ENCODE measurements around the gene DGKA.

Gene DGKA

GRCh38 chr12:55933169-55933798 is 2.3 kb downstream of the DGKA start:
- Histone ChIP-seq H3K4me3 (ENCODE audit: low read length) (no peak overlapping the region), H3K36me3 (ENCODE audit: control insufficient read depth, low read depth, low read length) (no peaks in the 10 kb centered on the region), H3K27me3 (ENCODE audit: control insufficient read depth, insufficient read depth, low read length) (peaks cover 37% of the 10 kb centered on the region), H3K27ac (ENCODE audit: low read length) (no peak overlapping the region), H3K9me3 (ENCODE audit: control insufficient read depth, low read depth, low read length) (no peaks in the 10 kb centered on the region), H3K9ac (ENCODE audit: low read length) (no peak overlapping the region), H3K4me1 (ENCODE audit: control insufficient read depth, low read depth, low read length) (peaks cover 11% of the 10 kb centered on the region)

- H3K27ac ChIP-seq (ENCODE audit: low read length) = no peak overlapping the region
- peaks cover 11% of the 10 kb centered on the region for H3K4me1 ChIP-seq (ENCODE audit: control insufficient read depth, low read depth, low read length)
- H3K9me3 ChIP-seq (ENCODE audit: control insufficient read depth, low read depth, low read length) = no peaks in the 10 kb centered on the region
- no peaks in the 10 kb centered on the region for H3K36me3 ChIP-seq (ENCODE audit: control insufficient read depth, low read depth, low read length)
- H3K9ac ChIP-seq (ENCODE audit: low read length) = no peak overlapping the region
- no peak overlapping the region for H3K4me3 ChIP-seq (ENCODE audit: low read length)
- peaks cover 37% of the 10 kb centered on the region for H3K27me3 ChIP-seq (ENCODE audit: control insufficient read depth, insufficient read depth, low read length)
Observed at GRCh38 chr12:55933799-55934742, 3.1 kb downstream of the DGKA start.

DNA sequence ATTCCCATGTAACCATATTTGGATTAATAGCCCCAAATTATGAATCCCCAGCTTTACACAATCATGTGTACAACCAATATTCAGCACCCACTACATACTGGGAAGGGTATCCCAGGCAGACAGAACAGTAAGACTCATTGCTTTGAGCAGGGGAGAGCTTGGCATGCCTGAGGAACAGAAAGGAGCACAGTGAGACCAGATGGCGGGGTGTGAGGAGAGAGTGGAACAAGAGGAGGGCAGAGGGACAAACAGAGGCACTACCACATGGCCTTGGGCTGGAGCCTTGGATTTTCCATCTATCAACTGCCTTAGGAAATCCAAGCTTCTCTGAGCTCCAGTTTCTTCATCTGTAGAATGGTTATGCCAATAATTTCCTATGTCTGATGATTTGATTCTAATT is 3.8 kb downstream of the DGKA start:
- Histone ChIP-seq H3K9me3 (ENCODE audit: control insufficient read depth, low read depth, low read length) (no peaks in the 10 kb centered on the region), H3K36me3 (ENCODE audit: control insufficient read depth, low read depth, low read length) (no peaks in the 10 kb centered on the region), H3K27me3 (ENCODE audit: control insufficient read depth, insufficient read depth, low read length) (peaks cover 37% of the 10 kb centered on the region), H3K27ac (ENCODE audit: low read length) (no peak overlapping the region), H3K4me3 (ENCODE audit: low read length) (no peak overlapping the region), H3K4me1 (ENCODE audit: control insufficient read depth, low read depth, low read length) (peaks cover 11% of the 10 kb centered on the region), H3K9ac (ENCODE audit: low read length) (no peak overlapping the region)

DNA sequence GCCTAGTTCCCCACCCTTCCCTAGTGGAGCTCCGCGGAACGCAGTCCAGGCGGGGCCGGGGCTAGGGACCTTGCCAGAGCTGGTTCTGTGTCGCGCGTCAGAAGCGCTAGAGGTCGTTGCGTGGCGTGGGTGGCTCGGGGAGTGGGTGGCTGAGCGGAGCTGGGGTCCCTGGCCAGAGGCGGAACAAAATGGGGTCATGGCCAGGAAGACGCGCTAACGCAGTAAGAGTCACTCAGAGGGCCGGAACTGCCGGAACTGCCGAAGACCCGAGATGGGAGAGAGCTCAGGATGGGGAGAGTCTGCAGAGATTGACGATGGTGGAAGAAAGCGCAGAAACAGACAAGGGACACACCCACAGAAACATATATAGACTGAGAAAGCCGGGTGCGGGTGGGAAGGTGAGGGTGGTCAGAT is 4.8 kb downstream of the DGKA start:
- H3K27ac ChIP-seq (ENCODE audit: low read length) = no peak overlapping the region
- no peak overlapping the region for H3K9ac ChIP-seq (ENCODE audit: low read length)
- peaks cover 37% of the 10 kb centered on the region for H3K27me3 ChIP-seq (ENCODE audit: control insufficient read depth, insufficient read depth, low read length)
- no peak overlapping the region for H3K4me3 ChIP-seq (ENCODE audit: low read length)
- H3K4me1 ChIP-seq (ENCODE audit: control insufficient read depth, low read depth, low read length) = peaks cover 8% of the 10 kb centered on the region
- no peaks in the 10 kb centered on the region for H3K36me3 ChIP-seq (ENCODE audit: control insufficient read depth, low read depth, low read length)
- no peaks in the 10 kb centered on the region for H3K9me3 ChIP-seq (ENCODE audit: control insufficient read depth, low read depth, low read length)

GRCh38 chr12:55937981-55938380 is 7.0 kb downstream of the DGKA start:
- H3K4me1 ChIP-seq (ENCODE audit: control insufficient read depth, low read depth, low read length) = no peaks in the 10 kb centered on the region
- peaks cover 19% of the 10 kb centered on the region for H3K27me3 ChIP-seq (ENCODE audit: control insufficient read depth, insufficient read depth, low read length)
- no peak overlapping the region for H3K4me3 ChIP-seq (ENCODE audit: low read length)
- no peaks in the 10 kb centered on the region for H3K9me3 ChIP-seq (ENCODE audit: control insufficient read depth, low read depth, low read length)
- H3K27ac ChIP-seq (ENCODE audit: low read length) = no peak overlapping the region
- no peaks in the 10 kb centered on the region for H3K36me3 ChIP-seq (ENCODE audit: control insufficient read depth, low read depth, low read length)
- H3K9ac ChIP-seq (ENCODE audit: low read length) = no peak overlapping the region

DNA sequence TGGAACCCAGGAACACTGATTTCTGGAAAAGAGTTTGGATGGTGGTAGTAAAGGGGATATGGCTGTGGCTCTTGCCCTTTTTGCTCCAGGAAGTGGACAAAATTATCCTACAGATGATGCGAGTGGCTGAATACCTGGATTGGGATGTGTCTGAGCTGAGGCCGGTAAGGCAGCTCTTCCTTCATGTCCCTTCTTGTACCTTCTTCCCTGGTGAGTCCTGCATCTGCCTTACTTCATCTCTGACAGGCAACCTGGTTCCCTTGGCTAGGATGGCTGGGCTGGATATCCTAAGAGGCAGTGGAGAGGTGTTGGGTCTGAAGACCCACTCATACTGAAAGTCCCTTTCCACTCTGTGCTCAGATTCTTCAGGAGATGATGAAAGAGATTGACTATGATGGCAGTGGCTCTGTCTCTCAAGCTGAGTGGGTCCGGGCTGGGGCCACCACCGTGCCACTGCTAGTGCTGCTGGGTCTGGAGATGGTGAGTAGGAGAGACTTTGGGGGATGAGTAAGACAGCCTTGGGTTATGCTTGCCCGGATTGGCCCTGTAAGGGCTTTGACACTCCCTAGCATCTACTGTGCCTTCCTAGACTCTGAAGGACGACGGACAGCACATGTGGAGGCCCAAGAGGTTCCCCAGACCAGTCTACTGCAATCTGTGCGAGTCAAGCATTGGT is 8.0 kb downstream of the DGKA start:
- Histone ChIP-seq H3K4me3 (ENCODE audit: low read length) (no peak overlapping the region), H3K9ac (ENCODE audit: low read length) (no peak overlapping the region), H3K4me1 (ENCODE audit: control insufficient read depth, low read depth, low read length) (no peaks in the 10 kb centered on the region), H3K27me3 (ENCODE audit: control insufficient read depth, insufficient read depth, low read length) (peaks cover 9% of the 10 kb centered on the region), H3K27ac (ENCODE audit: low read length) (no peak overlapping the region), H3K9me3 (ENCODE audit: control insufficient read depth, low read depth, low read length) (no peaks in the 10 kb centered on the region), H3K36me3 (ENCODE audit: control insufficient read depth, low read depth, low read length) (no peaks in the 10 kb centered on the region)

GRCh38 chr12:55940065-55940732 is 9.2 kb downstream of the DGKA start:
- Histone ChIP-seq H3K27me3 (ENCODE audit: control insufficient read depth, insufficient read depth, low read length) (no peaks in the 10 kb centered on the region), H3K4me3 (ENCODE audit: low read length) (no peak overlapping the region), H3K4me1 (ENCODE audit: control insufficient read depth, low read depth, low read length) (no peaks in the 10 kb centered on the region), H3K36me3 (ENCODE audit: control insufficient read depth, low read depth, low read length) (no peaks in the 10 kb centered on the region), H3K9ac (ENCODE audit: low read length) (no peak overlapping the region), H3K9me3 (ENCODE audit: control insufficient read depth, low read depth, low read length) (no peaks in the 10 kb centered on the region), H3K27ac (ENCODE audit: low read length) (no peak overlapping the region)

DNA sequence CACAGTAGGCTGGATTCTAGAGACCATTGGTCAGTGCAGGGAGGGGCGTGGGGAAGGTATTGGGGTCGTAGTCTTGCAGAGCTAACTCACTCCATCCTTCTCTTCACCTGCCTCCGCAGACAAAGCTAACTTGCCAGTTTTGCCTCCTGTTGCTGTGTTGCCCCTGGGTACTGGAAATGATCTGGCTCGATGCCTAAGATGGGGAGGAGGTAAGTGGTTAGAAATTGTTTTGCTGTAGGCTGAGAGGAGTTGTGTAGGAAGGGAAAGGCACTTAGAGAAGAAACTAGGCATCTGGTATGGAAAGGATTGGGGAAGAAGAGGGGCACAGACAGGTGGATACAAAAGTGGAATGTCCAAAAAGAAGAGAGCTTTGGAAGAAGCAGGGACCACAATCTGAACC is 11.1 kb downstream of the DGKA start:
- Histone ChIP-seq H3K27ac (ENCODE audit: low read length) (no peak overlapping the region), H3K27me3 (ENCODE audit: control insufficient read depth, insufficient read depth, low read length) (no peaks in the 10 kb centered on the region), H3K4me1 (ENCODE audit: control insufficient read depth, low read depth, low read length) (no peaks in the 10 kb centered on the region), H3K9ac (ENCODE audit: low read length) (no peak overlapping the region), H3K36me3 (ENCODE audit: control insufficient read depth, low read depth, low read length) (no peaks in the 10 kb centered on the region), H3K9me3 (ENCODE audit: control insufficient read depth, low read depth, low read length) (no peaks in the 10 kb centered on the region), H3K4me3 (ENCODE audit: low read length) (no peak overlapping the region)

DNA sequence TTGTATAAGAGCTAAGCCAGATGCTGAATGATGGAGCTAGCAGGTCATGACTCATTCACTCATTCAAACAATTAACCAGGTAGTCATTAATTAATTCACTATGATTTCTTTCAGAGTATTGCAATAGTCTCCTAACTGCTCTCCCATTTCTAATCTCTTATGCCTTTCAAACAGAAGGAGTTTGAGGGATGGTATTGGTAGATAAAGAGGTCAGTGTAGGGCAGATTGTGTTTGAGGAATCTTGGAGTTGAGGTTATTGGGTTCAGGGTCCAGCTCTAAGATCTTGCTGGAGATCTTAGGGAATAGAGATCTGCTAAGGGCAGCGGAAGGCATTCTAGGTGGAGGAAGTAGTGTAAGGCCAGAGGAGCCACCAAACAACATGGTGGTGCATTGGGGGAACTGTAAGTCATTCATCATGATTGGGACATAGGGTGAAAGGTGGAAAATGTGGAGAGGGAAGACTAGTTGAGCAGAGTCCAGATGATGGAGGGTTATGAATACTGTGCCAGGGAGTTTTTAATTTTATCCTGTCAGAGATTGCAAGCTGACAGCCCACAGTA is 11.7 kb downstream of the DGKA start:
- no peaks in the 10 kb centered on the region for H3K9me3 ChIP-seq (ENCODE audit: control insufficient read depth, low read depth, low read length)
- no peaks in the 10 kb centered on the region for H3K36me3 ChIP-seq (ENCODE audit: control insufficient read depth, low read depth, low read length)
- H3K27ac ChIP-seq (ENCODE audit: low read length) = no peak overlapping the region
- H3K4me1 ChIP-seq (ENCODE audit: control insufficient read depth, low read depth, low read length) = no peaks in the 10 kb centered on the region
- H3K9ac ChIP-seq (ENCODE audit: low read length) = no peak overlapping the region
- no peaks in the 10 kb centered on the region for H3K27me3 ChIP-seq (ENCODE audit: control insufficient read depth, insufficient read depth, low read length)
- no peak overlapping the region for H3K4me3 ChIP-seq (ENCODE audit: low read length)

DNA sequence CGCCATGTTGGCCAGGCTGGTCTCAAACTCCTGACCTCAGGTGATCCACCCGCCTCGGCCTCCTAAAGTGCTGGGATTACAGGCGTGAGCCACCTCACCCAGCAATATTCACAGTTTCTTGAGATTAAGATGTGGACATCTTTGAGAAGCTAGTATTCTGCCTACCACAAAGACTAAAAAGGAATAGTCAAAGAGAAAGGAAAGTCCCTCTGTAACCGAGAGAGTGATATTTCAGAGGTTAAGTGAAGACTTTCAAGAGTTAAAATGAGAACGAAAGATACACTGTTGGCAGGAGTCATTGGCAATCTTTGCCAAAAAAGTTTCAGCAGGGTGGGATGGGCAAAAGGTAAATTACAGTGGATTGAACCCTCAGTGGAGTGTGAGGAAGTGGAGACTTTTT is 15.6 kb downstream of the DGKA start:
- Histone ChIP-seq H3K36me3 (ENCODE audit: control insufficient read depth, low read depth, low read length) (peaks cover 6% of the 10 kb centered on the region), H3K9ac (ENCODE audit: low read length) (no peak overlapping the region), H3K27ac (ENCODE audit: low read length) (no peak overlapping the region)

DNA sequence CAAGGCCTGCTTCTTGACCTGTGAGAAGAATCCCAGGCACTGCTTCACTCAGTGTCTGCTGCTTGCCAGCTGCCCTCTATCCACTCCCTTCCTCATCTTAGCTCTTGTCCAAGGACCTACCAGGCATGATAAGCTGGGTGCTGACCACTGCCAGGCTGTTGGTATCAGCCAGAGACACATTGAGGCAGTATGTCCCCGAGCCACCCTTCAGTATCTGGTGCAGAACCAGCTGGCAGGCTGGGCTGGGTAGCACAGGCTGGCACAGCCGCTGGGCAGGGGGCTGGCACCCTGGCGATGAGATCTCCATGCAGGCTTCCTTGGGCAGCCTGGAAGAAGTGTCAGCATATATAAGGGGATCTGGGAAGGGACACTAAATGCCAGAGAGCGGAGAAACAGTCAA is 24.4 kb downstream of the DGKA start:
- no peaks in the 10 kb centered on the region for H3K27me3 ChIP-seq (ENCODE audit: control insufficient read depth, insufficient read depth, low read length)
- H3K36me3 ChIP-seq (ENCODE audit: control insufficient read depth, low read depth, low read length) = peaks cover 62% of the 10 kb centered on the region
- H3K4me3 ChIP-seq (ENCODE audit: low read length) = no peak overlapping the region
- H3K9ac ChIP-seq (ENCODE audit: low read length) = no peak overlapping the region
- no peaks in the 10 kb centered on the region for H3K4me1 ChIP-seq (ENCODE audit: control insufficient read depth, low read depth, low read length)
- H3K27ac ChIP-seq (ENCODE audit: low read length) = no peak overlapping the region
- H3K9me3 ChIP-seq (ENCODE audit: control insufficient read depth, low read depth, low read length) = no peaks in the 10 kb centered on the region

More for the DNA sequence above, 15.6 kb downstream of the DGKA start:
- Histone ChIP-seq H3K4me1 (ENCODE audit: control insufficient read depth, low read depth, low read length) (no peaks in the 10 kb centered on the region), H3K9me3 (ENCODE audit: control insufficient read depth, low read depth, low read length) (no peaks in the 10 kb centered on the region), H3K4me3 (ENCODE audit: low read length) (no peak overlapping the region), H3K27me3 (ENCODE audit: control insufficient read depth, insufficient read depth, low read length) (no peaks in the 10 kb centered on the region)
